GM19023 (cell line): ENCODE measurements around the gene ALDH1A2.
"Not testable (repeated sequence)": the region's sequence is repeated elsewhere in the genome, so short reads cannot be mapped to it uniquely, and the experiment has no call there.

Experiments used
- ATAC-seq: cut with Tn5 transposase; IDR thresholded peaks from one replicate; pipeline ENCODE4 v1.9.1; 2021; ENCODE audit warnings: mild to moderate bottlenecking, moderate library complexity; ENCODE audit not compliant: unreplicated experiment

The ALDH1A2 gene

DNA sequence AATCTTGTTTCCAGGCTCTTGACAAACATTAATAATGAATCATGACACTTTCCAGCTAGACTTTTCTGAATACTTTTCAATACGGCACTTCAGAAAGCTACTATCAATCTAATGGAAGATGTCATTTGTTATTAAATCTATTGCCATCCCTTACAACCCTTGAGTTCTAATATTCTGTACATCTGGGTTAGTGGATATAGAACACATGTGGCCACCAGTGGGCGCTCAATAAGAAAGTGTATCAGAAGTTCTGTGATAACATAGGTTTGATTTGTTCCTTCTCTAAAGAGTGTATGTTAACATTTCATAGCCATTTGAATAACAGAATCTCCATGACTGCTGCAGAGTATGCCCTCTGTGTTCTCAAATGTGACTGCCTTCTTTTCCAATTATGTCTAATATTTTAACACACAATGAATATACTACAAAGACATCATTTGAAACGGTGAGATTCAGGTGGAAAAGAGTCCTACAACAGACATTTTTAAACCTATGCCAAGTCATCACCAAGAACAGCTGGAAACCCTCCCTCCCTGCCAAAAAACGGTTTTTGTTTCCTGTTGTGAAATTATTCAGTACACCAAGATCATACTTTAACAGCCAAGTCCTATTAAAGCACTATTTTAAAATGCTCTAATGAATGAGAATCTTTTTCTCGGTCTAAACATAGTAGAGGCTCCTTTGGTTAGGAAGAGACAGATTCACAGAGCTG lies 22.2 kb downstream of the ALDH1A2 start:
- ATAC-seq, result no peak

DNA sequence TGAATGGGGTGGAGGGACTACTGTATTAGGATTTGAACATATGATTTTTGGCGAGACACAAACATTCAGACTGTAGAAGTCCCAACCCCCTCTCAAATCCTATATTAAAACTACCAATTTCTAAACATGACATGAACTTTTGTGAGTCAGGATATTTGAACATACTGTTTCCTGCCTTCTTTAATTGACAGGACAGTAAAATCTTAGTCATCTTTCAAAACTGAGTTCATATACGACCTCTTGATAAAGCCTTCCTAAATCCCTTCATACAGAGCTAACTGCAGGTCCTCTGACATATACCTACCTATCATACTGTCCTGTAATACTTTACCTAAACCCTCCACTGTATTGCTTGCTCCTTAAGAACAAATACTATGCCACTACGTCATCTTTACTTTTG lies 23.5 kb downstream of the ALDH1A2 start:
- no peak for ATAC-seq

DNA sequence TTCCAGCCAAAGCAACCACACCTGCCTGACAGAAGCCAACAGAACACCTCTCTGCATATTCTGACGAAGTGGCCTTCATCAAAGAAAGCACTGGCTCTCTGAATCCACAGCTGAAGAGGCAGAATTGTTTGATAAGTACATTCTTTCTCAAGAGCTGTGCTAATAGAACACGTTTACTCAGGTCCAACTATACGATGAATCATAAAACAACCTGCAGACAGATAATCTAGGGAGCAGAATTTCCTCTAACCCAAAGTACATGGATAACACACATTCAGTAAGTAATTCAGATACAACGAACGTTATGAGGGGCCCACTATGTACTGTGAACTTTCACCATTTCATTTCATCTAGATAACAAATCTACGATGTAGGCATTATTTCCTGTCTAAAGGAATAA lies 25.4 kb downstream of the ALDH1A2 start:
- ATAC-seq, result no peak

- no peak for ATAC-seq
These were observed 26.2 kb downstream of the ALDH1A2 start for GRCh38 chr15:58039079-58040035.

GRCh38 chr15:58038426-58039078 lies 27.0 kb downstream of the ALDH1A2 start:
- no peak for ATAC-seq

DNA sequence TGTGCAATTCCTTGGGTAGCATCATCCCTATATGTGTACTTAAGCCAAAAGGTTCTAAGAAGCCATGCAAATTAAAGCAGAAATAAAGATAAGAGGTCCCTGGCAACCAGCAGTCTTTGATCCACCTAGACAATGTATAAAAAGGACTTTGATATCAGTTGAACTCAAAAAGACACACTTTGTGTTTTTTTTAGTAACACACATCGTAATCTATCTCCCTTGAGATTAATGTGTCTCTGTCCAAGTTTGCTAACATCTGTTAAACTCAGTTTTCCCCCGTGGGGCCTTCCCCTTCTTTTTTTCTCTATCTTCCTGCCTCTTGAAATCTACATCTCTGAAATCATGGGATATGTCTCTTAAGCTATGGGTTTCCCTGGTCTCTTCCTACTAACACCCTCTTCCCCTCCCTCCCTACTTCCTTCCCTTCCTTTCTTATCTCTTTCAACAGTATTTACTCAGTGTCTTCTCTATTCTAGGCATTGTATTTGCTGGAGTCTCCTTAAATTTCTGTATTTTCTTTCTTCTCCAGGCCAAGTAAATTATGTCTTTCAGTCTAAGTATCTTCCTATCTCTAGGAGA lies 27.7 kb downstream of the ALDH1A2 start:
- ATAC-seq, result no peak

DNA sequence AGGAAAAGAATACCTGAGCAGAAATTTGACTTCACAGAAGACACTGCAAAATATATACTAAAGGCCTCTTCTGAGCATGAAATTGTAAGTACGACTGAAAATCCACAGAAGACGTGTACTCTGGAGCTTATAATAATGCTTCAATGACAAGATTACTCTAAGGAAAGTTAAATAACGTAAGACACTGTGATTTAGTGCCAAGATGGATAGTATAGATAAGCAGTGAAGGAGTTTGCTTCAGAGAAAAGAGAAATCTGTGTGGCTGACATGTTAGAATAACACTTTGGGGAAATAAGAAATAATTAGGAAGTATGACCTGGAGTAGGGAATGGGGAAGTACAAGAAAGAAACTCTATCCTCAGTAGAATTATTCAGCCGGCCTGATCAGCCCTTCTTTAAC lies 28.9 kb downstream of the ALDH1A2 start:
- ATAC-seq, result no peak

DNA sequence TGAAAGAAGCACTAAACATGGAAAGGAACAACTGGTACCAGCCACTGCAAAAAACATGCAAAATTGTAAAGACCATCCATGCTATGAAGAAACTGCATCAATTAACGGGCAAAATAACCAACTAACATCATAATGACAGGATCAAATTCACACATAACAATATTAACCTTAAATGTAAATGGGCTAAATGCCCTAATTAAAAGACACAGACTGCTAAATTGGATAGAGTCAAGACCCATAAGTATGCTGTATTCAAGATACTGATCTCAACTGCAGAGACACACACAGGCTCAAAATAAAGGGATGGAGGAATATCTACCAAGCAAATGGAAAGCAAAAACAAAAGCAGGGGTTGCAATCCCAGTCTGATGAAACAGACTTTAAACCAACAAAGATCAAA lies 37.1 kb downstream of the ALDH1A2 start:
- not testable (repeated sequence) for ATAC-seq

- no peak for ATAC-seq
These were observed 39.0 kb downstream of the ALDH1A2 start for GRCh38 chr15:58026552-58026951.

- no peak for ATAC-seq
These were observed 39.5 kb downstream of the ALDH1A2 start for GRCh38 chr15:58026051-58026450.

- ATAC-seq, result no peak
These were observed 43.9 kb downstream of the ALDH1A2 start for GRCh38 chr15:58021332-58022230.

GRCh38 chr15:58019503-58020376 lies 45.8 kb downstream of the ALDH1A2 start:
- no peak for ATAC-seq

DNA sequence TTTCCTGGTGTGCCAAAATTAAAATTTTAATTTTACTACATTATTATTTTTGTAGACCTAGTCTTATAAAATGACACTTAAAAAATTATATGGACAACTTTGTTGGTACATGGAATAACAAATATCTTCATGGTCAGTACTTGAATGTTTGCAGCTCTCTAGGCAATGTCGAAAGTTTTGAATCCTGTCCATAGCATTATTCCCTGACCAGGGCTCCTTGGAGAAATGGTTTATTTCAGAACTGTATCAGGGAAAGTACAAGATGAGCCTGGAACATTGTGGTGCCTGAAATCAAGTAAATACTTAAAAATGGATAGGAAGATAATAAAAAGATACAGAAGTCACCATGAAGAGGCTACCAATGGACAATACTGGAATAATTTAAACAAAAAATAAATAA lies 47.6 kb downstream of the ALDH1A2 start:
- ATAC-seq, result no peak

GRCh38 chr15:58016581-58017175 lies 48.8 kb downstream of the ALDH1A2 start:
- ATAC-seq, result no peak

- ATAC-seq, result no peak
These were observed 49.9 kb downstream of the ALDH1A2 start for GRCh38 chr15:58015565-58015964.

GRCh38 chr15:58014470-58014869 lies 51.0 kb downstream of the ALDH1A2 start:
- no peak for ATAC-seq

GRCh38 chr15:58014040-58014439 lies 51.5 kb downstream of the ALDH1A2 start:
- ATAC-seq, result no peak

GRCh38 chr15:58010983-58011382 lies 54.5 kb downstream of the ALDH1A2 start:
- no peak for ATAC-seq

- no peak for ATAC-seq
These were observed 61.7 kb downstream of the ALDH1A2 start for GRCh38 chr15:58003810-58004209.
